Peyer's patch (tissue), 4 donors: Measurements from ENCODE around the gene AUNIP. TPM values are rescaled to one million over a fixed set of nuclear protein-coding genes. Genes with fewer than 3 reads are reported as not detected.

Experiments used
- DNase-seq, 3 donors: peaks; one replicate each; pipeline ENCODE4 v3.0.0-alpha.2; 2017 to 2019
- H3K27ac ChIP-seq, 4 donors: fragments of 200-600 bp; sonication (generic); one replicate each; pipeline ENCODE4 v1.5.1; 2016 to 2019
- H3K27me3 ChIP-seq, 2 donors: fragments of 200-600 bp; sonication (generic); one replicate each; pipeline ENCODE4 v1.5.1; 2019
- H3K36me3 ChIP-seq, 3 donors: fragments of 200-600 bp; sonication (generic); one replicate each; pipeline ENCODE4 v1.5.1; 2016 to 2019
- H3K4me1 ChIP-seq, 4 donors: fragments of 200-600 bp; sonication (generic); one replicate each; pipeline ENCODE4 v1.5.1; 2016 to 2019
- H3K4me3 ChIP-seq, 4 donors: fragments of 200-600 bp; sonication (generic); 1 replicate in 3 of 4; 2 replicates in 1 of 4; pipeline ENCODE4 v1.5.1; 2016 to 2019; ENCODE audit warnings: mild to moderate bottlenecking in 1 of 4
- H3K9me3 ChIP-seq, 4 donors: fragments of 200-600 bp; sonication (generic); one replicate each; pipeline ENCODE4 v1.5.1; 2016 to 2019; ENCODE audit warnings: mild to moderate bottlenecking in 1 of 4
- CTCF ChIP-seq, 6 experiments: fragments of 450-650 bp in 4 of 6; fragments of 200-600 bp in 2 of 6; sonication (generic) in 1 of 6; IDR thresholded peaks; one replicate each; pipeline ENCODE4 v1.5.1; 2017 to 2019; ENCODE audit warnings: antibody characterized with exemption in 6 of 6, mild to moderate bottlenecking in 3 of 6, moderate library complexity in 1 of 6
- POLR2A ChIP-seq, 2 donors: fragments of 450-650 bp; IDR thresholded peaks; one replicate each; pipeline ENCODE4 v1.5.1; 2017; ENCODE audit warnings: antibody characterized with exemption in 2 of 2, mild to moderate bottlenecking in 2 of 2, moderate library complexity in 2 of 2
- total RNA-seq, 4 donors: library from RNA; depleted of rRNA; stranded (reverse); fragments of >200 nt; gene quantifications; one replicate each; pipeline ENCODE4 v1.1.0, GENCODE V29; 2016

AUNIP gene
- total RNA-seq, 4 donors from 2014 or later: 0.95 to 1.6 TPM; not detected in 2

GRCh38 chr1:25872713-25873112 is 13.5 kb upstream of the AUNIP start:
- no peak for DNase-seq
- TF ChIP-seq CTCF (IDR thresholded peaks at IDR 0.05) (no peak), POLR2A (IDR thresholded peaks at IDR 0.05) (no peak)
- Histone ChIP-seq H3K4me1 (peaks cover 11 to 63% (median 22%) of the 10 kb centered on the region in 4 donors), H3K9me3 (no peaks in the 10 kb centered on the region), H3K4me3 (no peak overlapping the region), H3K27me3 (no peaks in the 10 kb centered on the region), H3K36me3 (no peaks in the 10 kb centered on the region), H3K27ac (peak overlapping the region in 1 of 4 donors; percentile 30)

- Histone ChIP-seq H3K36me3 (no peaks in the 10 kb centered on the region), H3K27ac (no peak overlapping the region), H3K9me3 (no peaks in the 10 kb centered on the region), H3K4me1 (peaks cover 11 to 71% (median 25%) of the 10 kb centered on the region in 4 donors), H3K4me3 (no peak overlapping the region), H3K27me3 (no peaks in the 10 kb centered on the region)
- TF ChIP-seq CTCF (IDR thresholded peaks at IDR 0.05) (no peak), POLR2A (IDR thresholded peaks at IDR 0.05) (no peak)
- DNase-seq: peak in 1 of 3 donors; percentile 45
Measured at GRCh38 chr1:25871704-25872494, 12.6 kb upstream of the AUNIP start.

GRCh38 chr1:25871086-25871703 is 11.9 kb upstream of the AUNIP start:
- H3K27ac ChIP-seq: peak overlapping the region in 1 of 4 donors; percentile 15
- DNase-seq: peak in 1 of 3 donors; percentile 33
- TF ChIP-seq CTCF (IDR thresholded peaks at IDR 0.05) (no peak), POLR2A (IDR thresholded peaks at IDR 0.05) (no peak)
- peaks cover 11 to 75% (median 24%) of the 10 kb centered on the region in 4 donors for H3K4me1 ChIP-seq
- no peak overlapping the region for H3K4me3 ChIP-seq
- H3K9me3 ChIP-seq: no peaks in the 10 kb centered on the region
- no peaks in the 10 kb centered on the region for H3K27me3 ChIP-seq
- H3K36me3 ChIP-seq: no peaks in the 10 kb centered on the region

GRCh38 chr1:25870614-25871013 is 11.4 kb upstream of the AUNIP start:
- Histone ChIP-seq H3K36me3 (no peaks in the 10 kb centered on the region), H3K27ac (no peak overlapping the region), H3K9me3 (no peaks in the 10 kb centered on the region), H3K27me3 (no peaks in the 10 kb centered on the region), H3K4me1 (peaks cover 10 to 69% (median 22%) of the 10 kb centered on the region in 4 donors), H3K4me3 (no peak overlapping the region)
- TF ChIP-seq POLR2A (IDR thresholded peaks at IDR 0.05) (no peak), CTCF (IDR thresholded peaks at IDR 0.05) (no peak)
- DNase-seq: no peak

- peak in 1 of 3 donors; percentile 40 for DNase-seq
Measured at GRCh38 chr1:25869909-25870606, 10.8 kb upstream of the AUNIP start.

More at GRCh38 chr1:25869909-25870606, 10.8 kb upstream of the AUNIP start:
- Histone ChIP-seq H3K27ac (no peak overlapping the region), H3K9me3 (no peaks in the 10 kb centered on the region), H3K27me3 (no peaks in the 10 kb centered on the region), H3K36me3 (no peaks in the 10 kb centered on the region), H3K4me1 (peaks cover 8 to 67% (median 22%) of the 10 kb centered on the region in 4 donors), H3K4me3 (no peak overlapping the region)
- TF ChIP-seq CTCF (IDR thresholded peaks at IDR 0.05) (no peak), POLR2A (IDR thresholded peaks at IDR 0.05) (no peak)
